Fibroblast of pulmonary artery (primary cell): Measurements from ENCODE around the gene TMEM108.

Source experiments
- DNase-seq: peaks from one replicate; pipeline ENCODE4 v3.0.0-alpha.2; 2010; ENCODE audit warnings: low read depth
- H3K4me3 ChIP-seq: replicated peaks from 2 replicates; pipeline ENCODE4 v1.5.1; 2011; ENCODE audit warnings: low read depth, mild to moderate bottlenecking, control low read depth, low read length, moderate library complexity
- TF ChIP-seq, protein P1 (sequence below): IDR thresholded peaks from 2 replicates; pipeline ENCODE4 v1.5.1; 2011; ENCODE audit warnings: mild to moderate bottlenecking, control low read depth, low read length, inconsistent platforms; ENCODE audit errors: missing control alignments

Gene TMEM108

DNA sequence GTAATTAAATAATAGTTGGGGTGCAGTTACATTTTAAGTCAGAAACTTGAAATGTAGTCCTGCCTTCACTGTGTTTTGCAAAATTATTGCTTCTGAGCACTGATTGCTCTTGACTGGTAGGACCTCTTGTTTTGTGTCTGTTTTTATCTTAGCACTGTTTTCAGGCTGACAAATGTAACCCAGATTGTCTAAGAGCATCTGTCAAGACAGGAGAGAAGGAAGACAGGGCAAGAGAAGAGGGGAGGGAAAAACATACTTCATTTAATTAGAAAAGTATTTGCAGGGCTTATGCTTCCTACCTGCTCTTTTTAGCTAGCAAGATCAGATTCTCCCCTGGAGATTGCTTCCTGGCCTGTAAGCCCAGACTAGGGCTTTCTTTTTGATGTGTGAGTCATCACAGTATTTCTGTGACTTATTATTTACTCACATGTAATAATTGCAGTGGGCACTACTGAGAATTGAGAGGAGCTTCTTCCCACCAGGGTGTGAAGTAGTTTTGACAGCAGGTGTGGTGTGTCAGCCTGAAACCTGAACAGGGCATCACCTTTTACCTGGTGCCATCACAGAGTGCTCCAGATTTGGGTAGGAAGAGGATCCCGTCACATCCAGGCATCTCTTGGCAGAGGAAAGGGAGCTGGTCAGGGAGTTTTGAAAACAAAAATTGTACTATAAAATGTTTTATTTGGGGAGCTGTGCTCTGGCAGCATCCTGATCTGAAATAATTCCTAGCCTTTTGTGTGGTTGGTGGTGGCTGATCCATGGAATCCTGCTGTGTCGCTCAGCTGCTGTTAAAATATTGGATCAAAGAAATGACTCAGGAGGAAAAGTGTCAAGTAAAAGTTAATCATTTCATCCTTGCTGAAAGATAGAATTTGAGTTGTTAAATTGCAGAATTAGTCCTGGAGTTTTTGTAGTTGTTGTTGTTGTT lies 98.2 kb downstream of the TMEM108 start:
- H3K4me3 ChIP-seq = no peak overlapping the region
- TF ChIP-seq, protein P1, sequence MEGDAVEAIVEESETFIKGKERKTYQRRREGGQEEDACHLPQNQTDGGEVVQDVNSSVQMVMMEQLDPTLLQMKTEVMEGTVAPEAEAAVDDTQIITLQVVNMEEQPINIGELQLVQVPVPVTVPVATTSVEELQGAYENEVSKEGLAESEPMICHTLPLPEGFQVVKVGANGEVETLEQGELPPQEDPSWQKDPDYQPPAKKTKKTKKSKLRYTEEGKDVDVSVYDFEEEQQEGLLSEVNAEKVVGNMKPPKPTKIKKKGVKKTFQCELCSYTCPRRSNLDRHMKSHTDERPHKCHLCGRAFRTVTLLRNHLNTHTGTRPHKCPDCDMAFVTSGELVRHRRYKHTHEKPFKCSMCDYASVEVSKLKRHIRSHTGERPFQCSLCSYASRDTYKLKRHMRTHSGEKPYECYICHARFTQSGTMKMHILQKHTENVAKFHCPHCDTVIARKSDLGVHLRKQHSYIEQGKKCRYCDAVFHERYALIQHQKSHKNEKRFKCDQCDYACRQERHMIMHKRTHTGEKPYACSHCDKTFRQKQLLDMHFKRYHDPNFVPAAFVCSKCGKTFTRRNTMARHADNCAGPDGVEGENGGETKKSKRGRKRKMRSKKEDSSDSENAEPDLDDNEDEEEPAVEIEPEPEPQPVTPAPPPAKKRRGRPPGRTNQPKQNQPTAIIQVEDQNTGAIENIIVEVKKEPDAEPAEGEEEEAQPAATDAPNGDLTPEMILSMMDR = no peak
- DNase-seq = no peak

DNA sequence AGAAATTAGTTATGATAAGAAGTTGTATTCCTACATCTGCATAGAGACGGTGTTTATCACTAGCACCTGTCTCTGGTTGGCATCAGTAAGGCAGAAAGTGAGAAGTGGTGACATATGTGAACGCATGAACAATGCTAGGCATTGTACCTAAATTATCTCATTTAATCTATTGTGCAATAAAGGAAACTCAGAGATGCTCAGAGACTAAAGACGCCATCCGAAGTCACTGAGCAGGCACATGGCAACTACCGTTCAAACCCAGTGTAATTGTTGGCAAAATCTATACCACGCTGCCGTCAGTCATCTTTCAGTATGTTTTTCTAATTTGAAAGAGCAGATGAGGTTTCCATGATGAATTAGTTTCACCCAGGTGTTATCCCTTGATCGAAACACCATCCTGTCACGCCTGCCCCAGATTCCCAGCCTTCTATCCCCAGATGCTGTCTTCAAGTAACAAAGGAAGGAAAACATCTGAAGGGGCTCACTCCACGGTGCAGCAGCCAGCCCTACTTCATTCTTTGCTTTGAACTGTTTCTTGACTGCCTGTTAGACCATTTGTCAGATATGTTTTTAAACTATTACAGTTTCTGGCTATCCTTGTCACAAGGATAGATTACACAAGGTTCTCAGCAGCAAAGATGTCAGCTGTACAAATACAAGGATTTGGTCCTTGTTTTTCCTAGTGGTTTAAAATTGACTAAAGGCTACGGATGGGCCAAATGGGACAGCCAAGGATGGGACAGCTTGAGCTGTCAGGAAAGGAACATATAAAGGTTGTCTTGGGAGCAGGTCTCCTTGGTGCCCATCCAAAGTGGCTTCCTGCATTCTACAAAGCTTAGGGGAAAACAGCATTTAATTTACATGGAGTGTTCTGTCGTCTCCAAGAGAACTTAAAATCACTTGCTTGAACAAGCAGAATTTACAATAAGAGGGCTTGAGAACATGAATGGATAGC lies 99.1 kb downstream of the TMEM108 start:
- TF ChIP-seq, protein P1 = no peak
- no peak overlapping the region for H3K4me3 ChIP-seq
- DNase-seq = no peak

DNA sequence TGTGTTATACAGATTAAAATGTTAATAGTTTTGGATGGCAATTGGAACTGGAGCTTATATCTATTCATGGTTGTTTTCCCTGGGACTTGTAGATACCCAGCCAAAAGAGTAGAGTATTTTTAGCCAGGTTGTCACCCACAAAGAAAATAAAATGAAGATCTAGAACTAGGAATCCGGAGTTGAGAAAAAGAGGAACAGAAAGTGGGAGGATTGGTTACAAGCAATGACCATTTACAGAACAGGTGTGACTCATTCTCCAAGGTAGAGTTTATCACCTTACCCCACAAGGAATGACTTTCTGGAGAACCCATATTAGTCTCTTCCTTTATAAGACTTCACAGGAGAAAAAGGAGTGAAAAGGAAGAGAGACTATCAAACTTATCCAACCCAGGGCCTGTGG lies 99.8 kb downstream of the TMEM108 start:
- no peak for DNase-seq
- H3K4me3 ChIP-seq = no peak overlapping the region
- TF ChIP-seq, protein P1 = no peak

DNA sequence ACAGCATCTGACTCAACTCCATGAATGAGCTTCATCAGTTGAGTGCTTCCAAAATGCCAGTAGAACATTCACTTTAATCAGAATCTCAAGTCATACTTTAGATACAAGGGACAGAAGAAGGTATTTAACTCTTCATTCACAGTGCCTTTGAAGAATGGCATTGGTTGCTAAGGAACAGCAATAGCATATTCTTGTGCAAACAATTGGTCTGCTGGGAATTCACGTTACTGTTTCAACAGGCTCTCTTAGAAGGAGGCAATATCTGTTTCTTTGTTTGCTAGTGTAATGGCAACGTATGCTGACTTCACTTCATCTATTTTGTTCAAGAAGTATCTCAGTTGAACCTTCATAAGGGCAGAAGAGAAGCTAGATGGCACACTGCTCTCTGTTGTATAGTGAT lies 113.9 kb downstream of the TMEM108 start:
- DNase-seq = no peak
- H3K4me3 ChIP-seq = no peak overlapping the region
- TF ChIP-seq, protein P1 = no peak

DNA sequence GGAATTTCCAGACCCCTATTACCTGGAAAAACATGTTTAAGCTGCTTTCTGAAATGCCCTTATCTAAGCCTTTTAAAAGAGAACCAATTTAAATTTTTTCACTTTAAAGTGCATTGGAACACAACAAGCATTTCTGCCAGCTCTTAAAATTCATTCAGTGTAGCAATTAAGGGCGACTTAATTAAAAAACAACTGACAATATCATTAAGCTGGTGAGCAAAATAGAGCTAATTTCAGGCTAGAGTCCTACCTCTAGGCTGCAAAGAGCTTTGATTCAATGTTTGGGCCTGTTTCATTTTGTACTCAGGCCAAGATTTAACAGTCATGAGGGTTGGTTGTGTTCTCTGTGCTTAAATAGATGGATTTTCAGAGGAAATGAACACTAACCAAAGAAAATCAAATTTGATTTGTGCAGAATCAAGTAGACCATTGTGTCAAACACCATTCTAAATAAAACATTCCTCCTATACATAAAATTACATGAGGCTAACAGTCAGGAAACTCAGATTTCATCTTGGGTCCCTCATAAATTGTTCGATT lies 114.6 kb downstream of the TMEM108 start:
- no peak for DNase-seq
- TF ChIP-seq, protein P1 = no peak
- H3K4me3 ChIP-seq = no peak overlapping the region

DNA sequence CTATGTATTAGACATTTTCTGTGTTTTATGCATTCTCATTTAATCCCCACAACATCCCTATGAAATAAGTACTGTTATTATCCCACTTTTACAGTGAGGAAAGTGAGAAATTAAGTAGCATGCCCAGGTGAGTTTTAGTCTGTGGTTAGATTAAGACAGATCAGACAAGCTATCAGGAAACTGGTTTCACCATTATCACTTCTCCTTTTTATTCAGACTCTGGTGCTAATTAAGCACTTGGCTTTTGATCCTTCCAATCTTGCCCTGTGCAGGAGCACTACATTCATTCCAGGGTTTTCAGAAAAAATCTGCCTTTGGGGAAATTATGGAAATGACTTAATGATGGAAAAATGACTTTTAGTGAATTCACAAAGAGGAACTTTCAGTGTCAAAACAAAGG lies 115.2 kb downstream of the TMEM108 start:
- TF ChIP-seq, protein P1 = no peak
- H3K4me3 ChIP-seq = no peak overlapping the region
- DNase-seq = no peak
